ENCODE data around the gene ATP1B4. TPM values are rescaled to one million over a fixed set of nuclear protein-coding genes. Genes with fewer than 3 reads are reported as not detected.

ATP1B4 gene
- total and polyA plus RNA-seq, 9 of the 15 experiments (the other 6 are each of a cell fraction or from before 2014, with no cell fraction given): 0.04 to 0.18 TPM; not detected in 7

DNA sequence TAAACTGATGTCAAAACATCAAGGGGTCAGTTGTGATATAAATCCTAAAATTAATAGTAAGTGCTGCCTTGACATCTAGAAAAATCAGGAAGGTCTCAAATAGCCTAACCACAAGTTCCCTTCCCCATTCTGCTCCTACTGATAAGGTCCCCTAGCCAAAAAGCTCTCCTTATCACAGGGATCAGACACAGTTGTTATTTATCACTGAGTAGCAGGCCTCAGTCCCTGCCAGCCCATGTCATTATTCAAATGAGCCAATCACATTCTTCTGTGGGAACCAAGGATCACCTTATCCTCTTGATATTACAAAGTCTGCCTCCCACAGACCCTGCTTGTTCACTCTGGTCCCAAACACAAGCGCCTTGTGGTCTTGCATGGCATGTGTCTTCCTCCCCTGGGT is 27.3 kb upstream of the ATP1B4 start (continued):
- TF ChIP-seq, protein P1, sequence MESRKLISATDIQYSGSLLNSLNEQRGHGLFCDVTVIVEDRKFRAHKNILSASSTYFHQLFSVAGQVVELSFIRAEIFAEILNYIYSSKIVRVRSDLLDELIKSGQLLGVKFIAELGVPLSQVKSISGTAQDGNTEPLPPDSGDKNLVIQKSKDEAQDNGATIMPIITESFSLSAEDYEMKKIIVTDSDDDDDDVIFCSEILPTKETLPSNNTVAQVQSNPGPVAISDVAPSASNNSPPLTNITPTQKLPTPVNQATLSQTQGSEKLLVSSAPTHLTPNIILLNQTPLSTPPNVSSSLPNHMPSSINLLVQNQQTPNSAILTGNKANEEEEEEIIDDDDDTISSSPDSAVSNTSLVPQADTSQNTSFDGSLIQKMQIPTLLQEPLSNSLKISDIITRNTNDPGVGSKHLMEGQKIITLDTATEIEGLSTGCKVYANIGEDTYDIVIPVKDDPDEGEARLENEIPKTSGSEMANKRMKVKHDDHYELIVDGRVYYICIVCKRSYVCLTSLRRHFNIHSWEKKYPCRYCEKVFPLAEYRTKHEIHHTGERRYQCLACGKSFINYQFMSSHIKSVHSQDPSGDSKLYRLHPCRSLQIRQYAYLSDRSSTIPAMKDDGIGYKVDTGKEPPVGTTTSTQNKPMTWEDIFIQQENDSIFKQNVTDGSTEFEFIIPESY (CRISPR knock-in tag; IDR thresholded peaks at IDR 0.05): no peak
- TF ChIP-seq CHD1 (IDR thresholded peaks at IDR 0.05; ENCODE audit: low read length) (no peak), NFYB (IDR thresholded peaks at IDR 0.05; ENCODE audit: extremely low read depth, insufficient read length) (peak; percentile 62), TEAD4 (IDR thresholded peaks at IDR 0.05; ENCODE audit: low read length) (peak; percentile 99), TEAD4 (CRISPR knock-in tag; IDR thresholded peaks at IDR 0.05; ENCODE audit: borderline replicate concordance) (no peak), ETV1 (tag; conservative IDR thresholded peaks at IDR 0.05; ENCODE audit: low read depth) (peak; percentile 56), PML (IDR thresholded peaks at IDR 0.05; ENCODE audit: low read length) (peak; percentile 97), NFATC3 (IDR thresholded peaks at IDR 0.05) (no peak), MTA2 (IDR thresholded peaks at IDR 0.05; ENCODE audit: low read depth) (peak; percentile 96), MYNN (IDR thresholded peaks at IDR 0.05) (no peak), MYNN (CRISPR knock-in tag; IDR thresholded peaks at IDR 0.05) (no peak), SMARCC2 (IDR thresholded peaks at IDR 0.05; ENCODE audit: low read depth) (peak; percentile 70; the same call in 1 of the 2 replicates), KLF6 (CRISPR knock-in tag; IDR thresholded peaks at IDR 0.05; ENCODE audit: borderline replicate concordance) (0 out of 2 replicates have a peak, but pooled peaks have one; percentile 8), ZNF408 (CRISPR knock-in tag; IDR thresholded peaks at IDR 0.05; ENCODE audit: low read depth) (no peak), OTX1 (CRISPR knock-in tag; IDR thresholded peaks at IDR 0.05) (no peak), U2AF1 (optimal IDR thresholded peaks at IDR 0.05; ENCODE audit: low read depth, low read length) (no peak), SIRT6 (IDR thresholded peaks at IDR 0.05; ENCODE audit: low read depth, low read length) (no peak), YBX1 (IDR thresholded peaks at IDR 0.05) (no peak), ZNF75A (CRISPR knock-in tag; IDR thresholded peaks at IDR 0.05) (no peak)
- TF ChIP-seq, protein P2, sequence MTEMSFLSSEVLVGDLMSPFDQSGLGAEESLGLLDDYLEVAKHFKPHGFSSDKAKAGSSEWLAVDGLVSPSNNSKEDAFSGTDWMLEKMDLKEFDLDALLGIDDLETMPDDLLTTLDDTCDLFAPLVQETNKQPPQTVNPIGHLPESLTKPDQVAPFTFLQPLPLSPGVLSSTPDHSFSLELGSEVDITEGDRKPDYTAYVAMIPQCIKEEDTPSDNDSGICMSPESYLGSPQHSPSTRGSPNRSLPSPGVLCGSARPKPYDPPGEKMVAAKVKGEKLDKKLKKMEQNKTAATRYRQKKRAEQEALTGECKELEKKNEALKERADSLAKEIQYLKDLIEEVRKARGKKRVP (CRISPR knock-in tag; IDR thresholded peaks at IDR 0.05): no peak
- TF ChIP-seq, protein P3, sequence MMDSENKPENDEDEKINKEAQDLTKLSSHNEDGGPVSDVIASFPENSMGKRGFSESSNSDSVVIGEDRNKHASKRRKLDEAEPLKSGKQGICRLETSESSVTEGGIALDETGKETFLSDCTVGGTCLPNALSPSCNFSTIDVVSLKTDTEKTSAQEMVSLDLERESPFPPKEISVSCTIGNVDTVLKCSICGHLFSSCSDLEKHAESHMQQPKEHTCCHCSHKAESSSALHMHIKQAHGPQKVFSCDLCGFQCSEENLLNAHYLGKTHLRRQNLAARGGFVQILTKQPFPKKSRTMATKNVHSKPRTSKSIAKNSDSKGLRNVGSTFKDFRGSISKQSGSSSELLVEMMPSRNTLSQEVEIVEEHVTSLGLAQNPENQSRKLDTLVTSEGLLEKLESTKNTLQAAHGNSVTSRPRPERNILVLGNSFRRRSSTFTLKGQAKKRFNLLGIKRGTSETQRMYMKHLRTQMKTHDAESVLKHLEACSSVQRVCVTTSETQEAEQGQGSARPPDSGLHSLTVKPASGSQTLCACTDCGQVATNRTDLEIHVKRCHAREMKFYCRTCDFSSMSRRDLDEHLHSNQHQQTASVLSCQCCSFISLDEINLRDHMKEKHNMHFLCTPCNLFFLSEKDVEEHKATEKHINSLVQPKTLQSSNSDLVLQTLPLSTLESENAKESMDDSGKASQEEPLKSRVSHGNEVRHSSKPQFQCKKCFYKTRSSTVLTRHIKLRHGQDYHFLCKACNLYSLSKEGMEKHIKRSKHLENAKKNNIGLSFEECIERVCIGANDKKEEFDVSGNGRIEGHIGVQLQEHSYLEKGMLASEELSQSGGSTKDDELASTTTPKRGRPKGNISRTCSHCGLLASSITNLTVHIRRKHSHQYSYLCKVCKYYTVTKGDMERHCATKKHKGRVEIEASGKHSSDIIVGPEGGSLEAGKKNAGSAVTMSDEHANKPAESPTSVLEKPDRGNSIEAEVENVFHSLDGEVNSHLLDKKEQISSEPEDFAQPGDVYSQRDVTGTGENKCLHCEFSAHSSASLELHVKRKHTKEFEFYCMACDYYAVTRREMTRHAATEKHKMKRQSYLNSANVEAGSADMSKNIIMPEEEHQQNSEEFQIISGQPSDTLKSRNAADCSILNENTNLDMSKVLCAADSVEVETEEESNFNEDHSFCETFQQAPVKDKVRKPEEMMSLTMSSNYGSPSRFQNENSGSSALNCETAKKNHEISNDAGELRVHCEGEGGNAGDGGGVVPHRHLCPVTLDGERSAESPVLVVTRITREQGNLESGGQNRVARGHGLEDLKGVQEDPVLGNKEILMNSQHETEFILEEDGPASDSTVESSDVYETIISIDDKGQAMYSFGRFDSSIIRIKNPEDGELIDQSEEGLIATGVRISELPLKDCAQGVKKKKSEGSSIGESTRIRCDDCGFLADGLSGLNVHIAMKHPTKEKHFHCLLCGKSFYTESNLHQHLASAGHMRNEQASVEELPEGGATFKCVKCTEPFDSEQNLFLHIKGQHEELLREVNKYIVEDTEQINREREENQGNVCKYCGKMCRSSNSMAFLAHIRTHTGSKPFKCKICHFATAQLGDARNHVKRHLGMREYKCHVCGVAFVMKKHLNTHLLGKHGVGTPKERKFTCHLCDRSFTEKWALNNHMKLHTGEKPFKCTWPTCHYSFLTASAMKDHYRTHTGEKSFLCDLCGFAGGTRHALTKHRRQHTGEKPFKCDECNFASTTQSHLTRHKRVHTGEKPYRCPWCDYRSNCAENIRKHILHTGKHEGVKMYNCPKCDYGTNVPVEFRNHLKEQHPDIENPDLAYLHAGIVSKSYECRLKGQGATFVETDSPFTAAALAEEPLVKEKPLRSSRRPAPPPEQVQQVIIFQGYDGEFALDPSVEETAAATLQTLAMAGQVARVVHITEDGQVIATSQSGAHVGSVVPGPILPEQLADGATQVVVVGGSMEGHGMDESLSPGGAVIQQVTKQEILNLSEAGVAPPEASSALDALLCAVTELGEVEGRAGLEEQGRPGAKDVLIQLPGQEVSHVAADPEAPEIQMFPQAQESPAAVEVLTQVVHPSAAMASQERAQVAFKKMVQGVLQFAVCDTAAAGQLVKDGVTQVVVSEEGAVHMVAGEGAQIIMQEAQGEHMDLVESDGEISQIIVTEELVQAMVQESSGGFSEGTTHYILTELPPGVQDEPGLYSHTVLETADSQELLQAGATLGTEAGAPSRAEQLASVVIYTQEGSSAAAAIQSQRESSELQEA (IDR thresholded peaks at IDR 0.05; ENCODE audit: low read depth): no peak
